ENCODE data around the gene OVAAL.
A peak's percentile ranks its signal among the peaks of the same experiment; 100 is the strongest.
"Not testable (repeated sequence)": the region's sequence is repeated elsewhere in the genome, so short reads cannot be mapped to it uniquely, and the experiment has no call there.

The OVAAL gene

DNA sequence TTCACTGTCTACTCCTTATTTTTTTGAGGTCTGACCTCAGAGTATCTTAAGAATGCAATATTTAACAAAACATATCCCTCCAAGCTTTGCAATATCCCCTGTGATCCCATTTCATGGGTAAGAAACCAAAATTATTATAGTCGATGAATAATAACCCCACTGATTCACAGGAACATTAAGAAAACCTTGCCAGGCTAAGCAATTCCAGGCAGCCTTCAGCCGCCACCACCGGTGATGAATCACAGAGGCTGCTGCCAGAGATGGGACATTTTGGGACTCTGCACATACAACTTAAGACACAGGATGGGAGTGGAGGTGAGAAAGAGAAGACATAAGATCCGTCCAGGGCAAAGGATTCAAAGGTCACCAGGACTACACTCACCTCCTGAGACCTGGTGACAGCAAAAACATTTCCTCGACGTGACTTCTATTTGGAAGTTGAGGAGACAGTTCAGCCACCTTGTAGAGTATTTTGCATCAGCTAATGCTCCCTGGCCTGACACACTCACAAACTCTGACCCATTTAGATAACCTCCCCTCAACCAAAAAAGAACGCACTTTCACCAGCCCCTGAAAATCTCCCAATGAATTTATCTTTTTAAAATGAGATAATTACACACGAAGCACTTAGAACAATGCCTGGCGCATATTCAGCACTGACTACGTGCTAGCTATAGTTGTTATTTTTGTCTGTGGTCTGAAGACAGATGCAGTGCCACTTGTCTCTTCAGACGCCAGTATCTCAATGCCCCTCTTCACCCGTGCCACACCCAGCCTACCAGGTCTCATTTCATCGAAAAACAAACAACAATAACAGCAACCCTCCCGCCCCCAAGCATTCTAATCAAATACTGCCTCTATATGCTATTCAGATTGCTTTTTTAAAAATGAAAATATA is 17.8 kb upstream of the OVAAL start:
- DNase-seq = no peak

DNA sequence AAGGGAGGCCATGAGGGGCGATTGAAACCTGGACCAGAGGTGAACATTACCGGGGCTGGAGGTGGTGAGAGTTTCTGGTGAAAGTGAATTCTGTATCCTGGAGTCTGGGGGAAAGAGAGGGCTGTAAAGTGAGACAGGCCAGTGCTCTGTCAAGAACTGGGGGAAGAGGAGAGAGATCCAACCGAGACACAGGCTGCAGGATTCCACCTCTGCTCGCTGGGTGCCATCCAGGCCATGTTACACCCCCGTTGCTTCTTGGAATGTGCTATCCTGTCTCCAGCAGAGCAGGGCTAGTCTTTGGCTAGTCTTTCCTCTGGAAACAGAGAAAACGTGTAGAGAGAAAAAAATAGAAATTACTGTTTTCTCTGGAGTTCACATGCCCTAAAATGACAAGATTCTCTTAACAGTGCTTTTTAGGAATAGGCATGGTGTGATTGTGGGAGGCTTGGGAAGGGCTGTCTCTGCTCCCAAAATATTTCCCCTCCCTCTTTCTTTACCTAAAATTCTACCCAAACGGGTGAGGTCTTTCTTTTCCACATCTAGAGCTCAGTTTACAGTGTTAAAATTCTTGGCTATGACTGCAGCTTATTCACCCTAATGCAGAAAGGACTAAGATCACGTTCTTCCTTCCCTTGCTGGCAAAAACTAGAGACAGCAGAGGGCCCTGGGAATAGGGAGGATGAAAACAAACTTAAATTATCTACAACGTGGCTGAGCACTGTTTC is 16.5 kb upstream of the OVAAL start:
- no peak for DNase-seq

DNA sequence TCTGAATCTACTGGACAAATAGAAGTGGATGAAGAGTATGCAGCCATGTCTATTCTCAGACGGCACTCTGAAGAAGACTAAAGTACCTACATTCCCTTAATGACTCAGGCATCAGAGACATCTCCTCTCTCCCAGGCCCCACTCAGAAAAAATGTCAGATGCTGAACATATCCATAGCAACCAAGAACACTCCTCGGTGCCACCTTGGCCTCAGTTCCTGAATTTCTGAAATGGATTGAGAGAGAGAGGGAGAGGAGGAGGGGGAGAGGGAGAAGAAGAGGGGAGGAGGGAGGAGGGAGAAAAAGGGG is 16.0 kb upstream of the OVAAL start:
- DNase-seq = no peak

DNA sequence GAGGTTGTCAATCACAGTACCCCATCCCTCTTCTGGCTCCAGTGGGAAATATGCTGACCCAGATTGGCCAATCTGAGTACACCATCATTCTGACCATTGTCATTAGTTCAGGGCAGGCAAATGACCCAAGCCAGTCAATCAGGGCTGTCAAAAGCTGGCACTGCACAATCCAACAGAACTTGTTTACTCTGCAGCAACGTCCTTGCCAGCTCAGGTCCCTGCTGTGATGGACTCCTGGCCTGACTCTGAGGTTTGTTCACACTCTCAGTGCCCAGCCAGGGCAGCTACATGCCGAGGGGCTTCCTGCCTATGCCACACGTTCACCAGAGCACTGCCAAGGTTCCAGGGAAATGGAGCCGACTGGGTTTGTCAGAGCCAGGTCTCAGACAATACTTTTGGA is 14.7 kb upstream of the OVAAL start:
- DNase-seq = no peak

DNA sequence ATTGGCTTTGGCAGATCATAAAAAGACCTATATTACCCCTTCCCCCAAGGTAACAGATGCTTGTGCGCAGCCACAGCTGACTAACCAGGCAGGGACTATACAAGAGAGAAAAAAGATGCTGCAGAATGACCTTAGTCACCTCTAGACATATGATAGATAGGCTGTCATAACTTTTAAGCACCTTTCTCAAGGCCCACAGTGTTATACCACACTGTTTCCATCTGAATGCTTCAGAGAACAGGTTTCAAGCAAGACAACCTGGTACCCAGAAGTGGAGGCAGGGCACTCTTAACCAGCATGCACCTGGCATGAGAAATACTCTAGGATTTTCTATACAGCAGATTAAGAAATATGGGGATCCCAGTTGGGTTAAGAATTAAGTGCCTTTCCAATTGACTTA is 12.8 kb upstream of the OVAAL start:
- no peak for DNase-seq

DNA sequence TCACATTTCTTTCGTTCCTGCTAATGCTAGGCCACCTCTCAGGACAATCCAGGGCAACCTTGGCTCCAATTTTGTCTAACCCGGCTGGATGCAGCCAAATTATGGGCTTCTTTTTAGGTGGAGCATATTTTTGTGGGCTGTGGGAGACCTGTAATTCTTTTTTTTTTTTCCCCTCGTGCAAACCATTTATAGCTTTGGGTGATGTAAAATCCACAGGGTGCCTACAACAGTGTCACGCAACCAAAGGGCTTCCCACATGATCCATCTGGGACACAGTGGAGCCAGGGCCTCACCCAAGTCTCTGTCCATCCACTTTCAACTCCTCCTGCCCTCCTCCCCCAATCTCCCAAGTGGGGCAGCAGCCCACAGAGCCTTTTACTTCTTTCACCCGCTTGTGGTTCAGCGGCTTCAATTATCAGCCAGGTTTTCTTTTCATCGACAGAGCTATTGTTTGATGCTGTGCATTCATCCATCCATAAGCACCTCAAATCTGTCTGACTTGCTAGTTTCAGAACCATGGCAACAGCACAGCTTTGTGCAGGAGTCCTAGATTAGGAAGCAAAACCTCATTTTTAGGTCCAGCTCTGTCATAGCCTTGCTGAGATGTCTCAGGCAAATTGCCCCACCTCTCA is 10.0 kb upstream of the OVAAL start:
- DNase-seq = peak; percentile 79

DNA sequence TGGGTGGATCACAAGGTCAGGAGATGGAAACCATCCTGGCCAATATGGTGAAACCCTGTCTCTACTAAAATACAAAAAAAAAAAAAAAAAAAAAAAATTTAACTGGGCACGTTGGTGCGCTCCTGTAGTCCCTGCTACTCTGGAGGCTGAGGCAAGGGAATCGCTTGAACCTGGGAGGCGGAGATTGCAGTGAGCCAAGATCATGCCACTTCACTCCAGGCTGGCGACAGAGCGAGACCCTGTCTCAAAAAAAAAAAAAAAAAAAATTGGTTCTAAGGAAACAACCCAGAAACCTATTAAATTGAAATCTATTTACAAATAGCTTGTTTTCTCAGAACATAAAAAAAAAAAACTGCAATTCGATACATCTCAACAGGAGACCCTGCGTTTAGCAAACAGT is 9.0 kb upstream of the OVAAL start:
- DNase-seq = peak; percentile 36

DNA sequence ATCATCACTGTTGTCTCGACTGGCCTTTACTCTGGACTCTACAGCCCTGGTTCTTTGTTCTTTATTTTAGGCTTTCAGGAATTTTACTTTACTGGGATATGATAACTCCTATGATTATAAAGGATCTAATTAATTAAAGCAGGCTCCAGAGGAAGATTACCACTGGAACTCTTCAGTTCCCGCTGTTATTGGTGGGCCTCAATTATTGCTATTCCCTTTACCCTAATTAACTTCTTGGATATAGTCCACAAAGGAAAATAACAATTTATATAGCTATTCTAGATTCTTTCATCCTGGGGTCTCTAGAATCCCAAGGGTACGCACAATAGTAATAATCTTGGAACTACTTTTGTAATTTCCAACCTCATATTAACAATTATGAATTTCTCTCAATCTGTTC is 8.5 kb upstream of the OVAAL start:
- no peak for DNase-seq

DNA sequence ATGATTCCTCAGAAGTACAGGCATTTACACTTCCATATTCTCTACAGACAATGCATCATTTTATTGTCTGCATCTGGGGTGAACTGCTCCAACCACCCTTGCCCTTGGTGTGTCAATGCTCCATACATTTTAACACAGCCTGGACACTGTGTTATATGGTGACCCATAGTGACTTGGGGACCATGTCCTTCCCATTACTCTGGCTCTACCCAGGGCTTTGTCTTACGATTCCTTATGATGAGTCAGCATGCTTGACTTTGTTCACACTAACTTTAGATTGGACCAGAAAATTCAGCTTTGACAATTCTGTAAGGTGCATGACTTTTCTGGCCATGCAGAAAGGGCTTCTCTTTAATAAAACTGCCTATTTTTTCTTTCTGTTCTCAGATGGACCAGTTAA is 6.8 kb upstream of the OVAAL start:
- DNase-seq = no peak

DNA sequence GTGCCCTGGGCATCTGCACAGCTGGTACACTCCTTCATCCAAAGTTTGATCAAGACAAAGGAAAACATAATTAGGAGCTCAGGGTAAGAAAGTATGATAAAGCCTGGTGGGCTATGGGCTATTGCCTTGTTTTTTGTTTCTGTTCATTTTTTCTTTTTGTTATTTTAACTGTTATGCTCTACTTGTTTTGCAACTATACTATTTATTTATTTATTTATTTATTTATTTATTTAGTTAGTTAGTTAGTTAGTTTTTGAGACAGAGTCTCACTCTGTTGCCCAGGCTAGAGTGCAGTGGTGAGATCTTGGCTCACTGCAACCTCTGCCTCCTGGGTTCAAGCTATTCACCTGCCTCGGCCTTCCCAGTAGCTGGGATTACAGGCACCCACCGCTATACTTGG is 5.7 kb upstream of the OVAAL start:
- not testable (repeated sequence) for DNase-seq

DNA sequence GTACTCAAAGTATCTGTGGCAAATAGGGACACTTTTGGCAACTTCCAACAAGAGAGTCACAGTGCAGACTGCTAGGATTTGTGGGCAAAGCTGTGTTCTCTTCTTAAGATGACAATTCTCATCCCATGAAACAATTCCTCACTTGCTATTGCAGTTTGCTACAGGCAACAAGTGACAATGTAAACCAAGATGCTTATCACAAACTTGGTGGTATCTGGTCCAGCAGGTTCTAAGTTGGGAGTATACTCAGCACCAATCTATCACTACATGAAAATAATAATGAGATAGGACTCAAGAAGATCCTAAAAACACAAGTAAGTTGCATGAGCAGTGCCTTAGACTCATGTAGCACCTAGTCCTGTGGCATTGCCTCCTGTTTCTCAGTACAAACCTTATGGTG is 3.4 kb upstream of the OVAAL start:
- no peak for DNase-seq

DNA sequence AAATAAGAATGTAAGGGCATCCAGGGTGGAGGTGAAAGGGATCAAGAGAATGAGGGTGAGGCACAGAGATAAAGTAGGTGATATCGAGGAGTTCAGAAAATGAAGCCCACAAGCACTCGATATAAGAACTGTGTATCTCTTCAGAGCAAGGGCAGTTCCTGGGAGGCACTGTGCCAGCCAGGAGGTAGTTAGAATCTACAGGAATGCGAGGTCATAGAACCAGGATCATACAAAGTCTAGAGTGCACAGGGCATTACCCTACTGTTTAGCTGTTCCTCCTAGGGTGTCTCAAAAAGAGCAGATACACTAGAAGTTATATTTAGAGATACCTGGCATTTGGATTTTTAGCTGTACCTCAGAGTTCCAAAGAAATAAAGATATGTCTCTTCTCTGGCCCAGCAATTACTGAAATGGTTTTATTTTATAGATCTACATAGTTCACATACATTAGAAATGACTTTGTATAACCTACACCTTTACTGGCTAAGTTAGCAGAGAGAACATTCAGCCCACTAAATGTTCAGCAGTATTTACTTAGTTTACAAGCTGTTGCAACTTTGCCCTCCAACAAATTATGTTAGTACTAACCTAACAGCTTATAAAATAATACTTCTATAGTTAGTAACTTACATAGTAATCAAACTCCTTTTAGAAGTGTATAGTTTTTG is 1.6 kb downstream of the OVAAL start:
- DNase-seq = no peak

DNA sequence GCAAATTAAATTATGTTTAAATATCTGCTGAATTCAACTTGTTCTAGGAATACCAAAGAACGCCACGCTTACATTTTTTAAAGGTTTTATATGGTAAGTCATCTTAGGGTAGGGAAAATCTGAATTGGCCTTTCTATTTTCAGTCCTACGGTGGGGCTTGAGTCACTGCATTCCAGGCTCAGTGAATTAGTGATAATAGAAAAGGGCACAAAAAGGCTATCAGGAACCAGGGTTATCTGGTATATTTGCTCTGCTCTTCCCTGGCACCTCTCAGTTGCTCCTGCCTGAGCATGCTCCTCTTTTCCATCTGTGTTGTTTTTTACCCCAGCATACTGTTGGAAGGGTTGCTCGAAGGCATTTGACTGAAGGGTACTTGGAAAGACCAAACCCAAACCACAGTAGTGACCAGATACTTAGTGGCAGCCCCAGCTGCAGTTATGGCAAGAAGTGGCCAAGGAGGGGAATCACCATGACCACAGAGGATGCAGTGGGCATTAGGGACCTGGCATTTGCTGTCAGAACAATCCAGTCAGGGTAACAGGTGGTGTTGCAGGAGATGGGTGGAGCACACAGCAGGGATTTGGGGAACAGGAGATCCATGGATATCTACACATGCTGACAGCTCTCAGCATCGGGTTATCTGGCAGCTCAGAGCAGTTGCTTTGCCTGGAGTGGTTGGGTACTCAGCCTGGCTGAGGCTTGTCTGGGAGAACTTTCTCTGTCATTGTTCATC is 2.3 kb downstream of the OVAAL start:
- no peak for DNase-seq

DNA sequence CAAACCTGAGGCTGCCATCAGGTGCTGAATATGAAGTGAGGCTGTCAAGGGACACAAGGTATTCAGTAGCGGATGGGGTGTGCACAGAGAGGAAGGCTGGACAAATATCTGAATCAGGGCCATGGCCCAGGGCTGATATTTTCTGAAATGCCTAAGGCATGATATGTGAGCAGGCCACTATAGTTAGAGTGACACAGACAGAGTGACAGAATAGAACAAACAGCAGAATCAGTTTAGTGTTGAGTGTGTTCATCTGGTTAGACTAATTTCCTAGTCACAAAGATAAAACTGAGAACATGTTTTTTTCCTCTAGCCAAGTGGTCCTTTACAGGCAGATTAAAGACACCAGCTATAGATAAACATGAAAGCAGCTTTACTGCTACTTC is 3.9 kb downstream of the OVAAL start:
- DNase-seq = no peak

DNA sequence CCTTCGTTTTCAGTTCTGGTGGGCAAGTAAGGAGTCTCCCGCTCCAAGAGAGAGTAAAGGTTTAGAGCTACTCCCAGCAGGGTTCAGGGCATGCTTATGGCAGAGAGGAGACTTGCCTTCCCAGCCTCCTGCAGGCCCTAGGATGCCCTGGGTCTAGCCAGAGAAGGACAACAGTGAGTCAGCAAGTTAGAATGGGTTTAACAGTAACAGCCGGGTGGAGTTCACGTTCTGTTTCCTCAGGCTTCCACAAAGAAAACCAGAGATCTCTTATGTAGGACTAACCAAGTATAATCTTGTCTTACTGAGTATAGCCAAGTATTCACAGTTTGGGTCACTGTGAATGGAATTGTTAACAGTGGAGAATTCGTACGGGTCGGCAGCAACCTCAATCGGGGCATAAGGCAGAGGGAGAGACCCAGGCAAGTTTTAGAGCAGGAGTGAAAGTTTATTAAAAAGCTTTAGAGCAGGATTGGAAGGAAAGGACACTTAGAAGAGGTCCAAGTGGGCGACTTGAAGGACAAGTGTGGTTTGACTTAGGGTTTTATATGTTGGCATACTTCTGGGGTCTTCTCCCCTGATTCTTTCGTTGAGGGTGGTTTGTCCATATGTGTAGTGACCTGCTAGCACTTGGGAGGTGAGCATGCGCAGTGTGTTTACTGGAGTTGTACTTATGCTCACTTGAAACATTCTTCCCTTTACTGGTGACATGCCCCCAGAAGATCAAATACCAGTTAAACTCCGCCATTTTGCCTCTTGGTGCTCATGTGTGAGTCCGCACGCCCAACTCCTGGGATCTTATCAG is 4.5 kb downstream of the OVAAL start:
- no peak for DNase-seq

DNA sequence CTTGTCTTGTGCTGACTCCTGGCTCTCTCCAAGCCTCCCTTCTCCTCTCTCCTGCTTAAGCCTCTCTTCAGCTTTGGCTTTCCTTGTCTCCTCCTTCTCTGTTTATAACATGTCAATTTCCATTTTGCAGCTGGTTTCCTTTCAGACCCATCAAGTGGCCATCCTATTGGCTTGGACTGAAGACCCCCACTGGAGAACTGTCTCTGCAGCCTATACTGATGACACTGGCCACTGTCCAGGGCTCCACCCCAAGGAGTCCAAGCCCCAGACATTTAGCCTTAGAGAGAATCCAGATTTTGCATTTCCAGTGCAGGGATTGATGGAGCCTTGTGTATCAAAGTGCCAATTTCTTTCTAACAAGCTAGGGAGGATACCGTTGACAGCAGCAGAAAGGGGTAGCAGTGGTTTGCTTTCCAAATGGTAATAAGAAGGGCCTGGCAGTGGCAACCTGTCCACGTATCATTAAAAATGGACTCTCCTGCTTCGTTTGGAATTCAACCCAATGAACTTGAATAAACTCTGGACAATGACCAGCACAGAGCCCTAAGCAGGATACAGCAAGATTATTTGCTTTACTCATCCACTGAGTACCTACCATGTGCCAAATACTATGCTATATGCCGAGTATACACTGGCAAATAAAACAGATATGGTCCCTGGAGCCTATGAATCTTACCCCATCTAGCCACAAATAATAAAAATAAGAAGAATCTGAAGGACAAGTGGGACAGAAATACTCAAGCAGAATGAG is 6.5 kb downstream of the OVAAL start:
- DNase-seq = no peak

DNA sequence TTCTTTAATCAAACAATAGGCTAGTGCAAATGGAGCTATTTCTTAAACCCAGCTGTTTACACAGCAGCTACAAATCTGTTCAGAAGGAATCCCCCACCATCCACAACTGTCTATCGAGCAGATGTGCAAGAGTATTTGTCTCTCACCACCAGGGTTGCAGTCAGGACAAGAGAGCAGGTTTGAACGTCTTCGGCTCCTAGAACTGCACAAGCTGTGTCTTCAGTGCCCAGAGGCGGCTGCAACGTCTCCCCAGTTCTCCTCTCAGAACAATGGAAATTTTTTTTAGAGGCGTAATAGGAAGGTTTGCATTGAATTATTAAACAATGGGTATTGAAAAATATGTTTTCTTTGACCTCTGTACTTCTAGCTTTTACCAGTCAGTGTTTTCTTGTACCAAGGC is 7.3 kb downstream of the OVAAL start:
- peak; percentile 36 for DNase-seq

DNA sequence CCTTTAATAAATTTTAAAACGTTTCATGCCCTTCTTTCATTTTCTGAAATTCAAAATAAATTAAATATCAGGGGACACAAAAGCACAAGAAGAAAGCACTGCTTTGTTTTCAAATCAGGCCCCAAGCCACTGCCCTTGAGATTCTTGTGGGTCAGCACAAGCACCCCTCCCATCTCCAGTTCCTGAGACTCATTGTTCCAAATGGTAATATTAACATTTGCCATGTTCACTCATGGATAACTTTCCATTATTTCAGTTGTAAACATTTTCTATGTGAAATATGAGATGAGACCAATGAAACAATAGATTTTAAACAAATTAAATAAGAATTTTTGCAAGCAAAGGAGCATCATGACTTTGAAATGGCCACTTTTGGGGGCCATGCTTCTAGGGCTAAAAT is 7.7 kb downstream of the OVAAL start:
- DNase-seq = no peak

DNA sequence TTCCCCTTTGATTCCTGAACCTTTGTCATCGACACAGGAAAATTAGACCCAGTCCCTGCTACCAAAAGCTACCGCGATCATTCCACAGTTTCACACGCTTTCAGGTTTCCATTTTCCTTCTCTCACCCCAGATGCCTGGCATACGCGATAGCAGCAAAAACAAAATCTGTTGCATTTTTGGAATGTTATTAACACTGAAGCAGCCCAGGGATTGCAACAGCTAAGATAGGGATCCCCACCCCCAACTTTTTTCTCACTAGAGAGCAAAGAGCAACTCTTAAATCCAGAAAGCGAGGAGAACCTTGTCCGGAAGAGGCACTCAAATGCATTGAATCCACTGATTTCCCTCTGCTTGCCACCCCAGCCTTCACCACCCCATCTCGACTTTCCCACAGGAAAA is 8.9 kb downstream of the OVAAL start:
- no peak for DNase-seq

DNA sequence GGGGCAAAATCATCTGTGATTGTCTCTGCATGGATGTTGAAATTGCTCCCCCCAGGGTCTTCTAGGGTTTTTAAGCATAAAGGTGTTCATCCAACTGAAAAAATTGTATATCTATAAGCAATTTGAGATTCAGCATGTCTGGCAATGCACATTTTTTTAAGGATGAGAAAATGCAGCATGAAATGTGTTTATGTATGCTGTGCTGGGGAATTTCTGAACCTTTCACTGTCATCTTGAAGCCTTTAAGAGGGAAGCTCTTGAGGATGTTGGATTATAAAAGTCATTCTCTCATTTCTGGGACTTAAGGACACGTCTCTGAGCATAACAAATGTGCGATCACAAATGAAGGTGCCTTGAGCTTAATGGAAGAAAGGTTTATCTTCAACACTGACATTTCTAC is 9.4 kb downstream of the OVAAL start:
- no peak for DNase-seq
